Measurements from ENCODE around the gene CYTH1. TPM values are rescaled to one million over a fixed set of nuclear protein-coding genes. Genes with fewer than 3 reads are reported as not detected.

Gene CYTH1
- total RNA-seq, 1 donor from 2014 or later = 103 TPM

- H3K4me3 ChIP-seq = no peak overlapping the region
- H3K4me1 ChIP-seq = peaks cover 84% of the 10 kb centered on the region
- intact Hi-C loops (cut with DNase I) = no loop called here
- TF ChIP-seq CTCF (IDR thresholded peaks at IDR 0.05) = no peak
- H3K27ac ChIP-seq = no peak overlapping the region
- ATAC-seq = no peak
- DNase-seq = no peak
- H3K9me3 ChIP-seq = no peaks in the 10 kb centered on the region
- no peaks in the 10 kb centered on the region for H3K36me3 ChIP-seq
- H3K27me3 ChIP-seq = no peaks in the 10 kb centered on the region
Observed at GRCh38 chr17:78746263-78746948, 35.7 kb downstream of the CYTH1 start.

- intact Hi-C loops (cut with DNase I) = no loop called here
- H3K27ac ChIP-seq = no peak overlapping the region
- ATAC-seq (no peak), DNase-seq (no peak)
- H3K4me3 ChIP-seq = no peak overlapping the region
- H3K4me1 ChIP-seq = peaks cover 76% of the 10 kb centered on the region
- no peaks in the 10 kb centered on the region for H3K36me3 ChIP-seq
- TF ChIP-seq CTCF (IDR thresholded peaks at IDR 0.05) = peak; percentile 63
- H3K27me3 ChIP-seq = no peaks in the 10 kb centered on the region
- H3K9me3 ChIP-seq = no peaks in the 10 kb centered on the region
Observed at GRCh38 chr17:78745407-78746088, 36.5 kb downstream of the CYTH1 start.

- Histone ChIP-seq H3K4me1 (peaks cover 51% of the 10 kb centered on the region), H3K36me3 (no peaks in the 10 kb centered on the region), H3K27me3 (no peaks in the 10 kb centered on the region), H3K9me3 (no peaks in the 10 kb centered on the region), H3K4me3 (no peak overlapping the region), H3K27ac (no peak overlapping the region)
- ATAC-seq = no peak
- intact Hi-C loops (cut with DNase I) = no loop called here
- TF ChIP-seq CTCF (IDR thresholded peaks at IDR 0.05) = no peak
- no peak for DNase-seq
Observed at GRCh38 chr17:78742901-78743300, 39.2 kb downstream of the CYTH1 start.

GRCh38 chr17:78741644-78742284 is 40.3 kb downstream of the CYTH1 start:
- DNase-seq (no peak), ATAC-seq (no peak)
- Histone ChIP-seq H3K27ac (no peak overlapping the region), H3K9me3 (no peaks in the 10 kb centered on the region), H3K27me3 (no peaks in the 10 kb centered on the region), H3K4me3 (no peak overlapping the region), H3K36me3 (no peaks in the 10 kb centered on the region), H3K4me1 (peaks cover 48% of the 10 kb centered on the region)
- no peak for TF ChIP-seq CTCF (IDR thresholded peaks at IDR 0.05)
- intact Hi-C loops (cut with DNase I) = no loop called here

GRCh38 chr17:78739331-78739931 is 42.6 kb downstream of the CYTH1 start:
- H3K36me3 ChIP-seq = no peaks in the 10 kb centered on the region
- no peak overlapping the region for H3K27ac ChIP-seq
- ATAC-seq = no peak
- peaks cover 43% of the 10 kb centered on the region for H3K4me1 ChIP-seq
- no peaks in the 10 kb centered on the region for H3K9me3 ChIP-seq
- TF ChIP-seq CTCF (IDR thresholded peaks at IDR 0.05) = no peak
- no peak overlapping the region for H3K4me3 ChIP-seq
- intact Hi-C loops (cut with DNase I) = no loop called here
- no peak for DNase-seq
- no peaks in the 10 kb centered on the region for H3K27me3 ChIP-seq
